8988T (cell line): Measurements from ENCODE around the gene CD28.
"Not testable (repeated sequence)": the region's sequence is repeated elsewhere in the genome, so short reads cannot be mapped to it uniquely, and the experiment has no call there.

Experiments
- DNase-seq: peaks from one replicate; pipeline ENCODE4 v3.0.0; 2011

Gene CD28

DNA sequence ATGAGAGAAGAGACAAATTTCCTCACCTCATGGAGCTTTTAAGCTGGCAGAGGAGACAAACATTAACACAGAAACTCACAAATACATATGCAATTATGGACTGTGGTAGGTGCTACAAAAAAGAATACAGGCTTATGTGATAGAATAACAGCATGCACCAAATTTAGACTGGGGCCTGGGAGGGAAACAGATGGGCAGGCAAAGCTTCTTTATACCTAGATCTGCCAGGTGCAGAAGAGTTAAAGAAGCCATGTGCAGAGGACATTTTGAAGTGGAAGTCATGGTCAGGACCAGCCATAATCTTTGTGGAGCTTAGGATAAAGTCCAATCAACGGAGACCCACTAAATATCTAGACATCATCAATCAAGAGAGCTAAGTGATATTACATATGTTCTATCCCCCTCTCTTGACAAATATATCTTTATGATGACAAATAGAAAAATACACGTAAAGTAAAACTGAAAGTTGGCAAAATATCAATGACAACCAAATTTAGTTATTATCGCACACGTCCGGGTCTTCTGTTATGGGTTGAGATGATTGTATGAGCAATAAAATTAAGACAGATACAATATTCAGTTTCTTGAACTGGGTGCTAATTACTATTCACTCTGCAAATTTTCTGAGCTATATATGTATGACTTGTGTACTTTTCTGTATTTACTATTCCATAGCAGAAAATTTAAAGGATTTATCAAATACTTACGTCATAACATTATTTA is 44.1 kb downstream of the CD28 start:
- DNase-seq = no peak

DNA sequence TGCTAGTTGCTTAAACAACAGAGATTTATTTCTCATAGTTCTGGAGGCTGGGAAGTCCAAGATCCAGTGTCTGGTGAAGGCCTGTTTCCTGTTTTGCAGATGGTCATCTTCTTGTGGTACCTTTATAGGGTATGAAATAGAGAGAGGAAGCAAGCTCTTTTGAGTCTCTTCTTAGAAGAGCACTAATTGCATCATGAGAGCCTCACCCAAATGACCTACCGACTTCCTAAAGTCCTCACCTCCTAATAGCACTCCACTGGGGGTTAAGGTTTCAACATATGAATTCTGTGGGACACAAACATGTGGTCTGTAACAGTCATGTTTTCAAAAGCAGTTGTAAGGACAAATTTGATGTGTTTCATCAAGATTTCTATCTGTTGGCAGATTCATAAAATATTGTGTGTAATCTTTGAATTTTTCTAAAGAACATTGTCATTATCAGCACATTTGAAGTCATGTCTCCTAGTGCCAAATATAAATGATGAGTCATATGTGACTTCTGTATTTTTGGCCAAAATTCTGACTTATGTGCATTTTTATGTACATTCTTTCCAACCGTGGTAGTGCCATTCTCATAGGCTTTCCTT is 45.3 kb downstream of the CD28 start:
- DNase-seq = no peak

DNA sequence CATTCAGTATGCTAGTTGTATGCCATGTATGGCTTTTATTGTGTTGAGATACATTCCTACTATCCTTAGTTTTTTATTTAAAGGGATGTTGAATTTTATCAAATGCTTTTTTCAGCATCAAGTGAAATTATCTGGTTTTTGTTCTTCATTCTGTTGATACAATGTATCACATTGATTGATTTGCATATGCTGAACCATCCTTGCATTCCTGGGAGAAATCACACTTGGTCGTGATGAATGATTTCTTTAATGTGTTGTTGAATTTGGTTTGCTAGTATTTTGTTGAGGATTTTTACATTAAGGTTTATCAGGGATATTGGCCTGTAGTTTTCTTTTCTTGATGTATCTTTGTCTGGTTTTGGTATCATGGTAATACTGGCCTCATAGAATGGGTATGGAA is 49.7 kb downstream of the CD28 start:
- DNase-seq = no peak

DNA sequence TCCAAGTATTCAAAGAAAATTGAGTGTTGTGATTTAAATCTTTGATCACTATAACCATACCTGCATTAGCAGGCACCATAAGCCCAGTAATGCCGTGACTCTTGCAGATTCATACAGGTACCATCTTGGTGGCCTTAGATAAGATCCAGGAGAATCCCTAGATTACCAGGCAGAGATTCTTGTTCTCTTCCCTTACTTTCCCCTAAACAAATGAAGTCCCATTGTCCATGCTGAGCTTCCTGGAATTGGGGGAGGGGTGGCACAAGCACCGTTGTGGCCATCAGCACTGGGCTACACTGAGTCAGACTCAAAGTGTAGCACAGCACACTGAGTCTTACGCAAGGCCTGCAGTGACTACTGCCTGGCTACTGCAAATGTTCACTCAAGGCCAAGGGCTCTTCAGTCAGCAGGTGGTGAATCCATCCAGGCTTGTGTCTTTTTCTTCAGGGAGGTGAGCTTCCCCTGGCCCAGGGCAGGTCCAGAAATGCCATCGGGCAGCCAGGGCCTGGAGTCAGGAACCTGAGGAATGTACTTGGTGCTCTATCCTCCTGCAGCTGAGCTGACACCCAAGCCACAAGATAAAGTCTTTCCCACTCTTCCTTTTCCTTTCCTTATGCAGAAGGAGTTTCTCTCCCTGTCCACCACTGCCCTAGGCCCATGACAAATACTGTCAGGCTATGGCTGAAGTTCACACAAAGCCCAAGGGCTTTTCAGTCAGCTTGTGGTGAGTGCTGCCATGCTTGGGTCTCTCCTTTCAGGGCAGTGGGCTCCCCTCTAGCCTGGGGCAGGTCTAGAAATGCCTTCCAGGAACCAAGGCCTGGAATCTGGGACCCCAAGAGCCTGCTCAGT is 52.6 kb downstream of the CD28 start:
- DNase-seq = no peak

DNA sequence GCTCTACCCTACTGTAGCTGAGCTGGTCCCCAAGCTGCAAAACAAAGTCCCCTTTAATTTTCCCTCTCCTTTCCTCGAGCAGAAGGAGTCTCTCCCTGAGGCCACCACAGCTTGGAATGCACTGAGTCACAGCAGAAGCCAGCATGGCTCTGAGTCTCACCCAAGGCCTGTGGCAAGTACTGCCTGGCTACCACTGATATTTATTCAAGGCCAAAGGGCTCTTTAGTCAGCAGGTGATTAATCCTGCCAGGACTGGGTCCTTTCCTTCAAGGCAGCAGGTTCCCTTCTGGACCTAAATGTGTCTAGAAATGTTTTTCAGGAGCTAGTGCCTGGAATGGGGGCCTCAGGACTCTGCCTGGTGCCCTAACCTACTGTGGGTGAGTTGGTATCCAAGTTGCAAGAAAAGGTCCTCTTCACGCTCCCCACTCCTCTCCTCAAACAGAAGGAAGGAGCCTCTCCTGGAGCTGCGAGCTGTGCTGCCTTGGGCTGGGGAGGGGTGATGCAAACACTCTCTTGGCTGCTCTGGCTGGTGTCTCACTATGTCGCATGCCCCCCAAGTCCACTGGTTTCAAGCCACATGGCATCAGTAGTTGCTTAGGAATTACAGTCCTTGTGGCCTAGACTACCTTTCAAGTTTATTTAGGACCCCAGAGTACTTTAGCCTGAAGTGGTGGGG is 53.4 kb downstream of the CD28 start:
- no peak for DNase-seq

DNA sequence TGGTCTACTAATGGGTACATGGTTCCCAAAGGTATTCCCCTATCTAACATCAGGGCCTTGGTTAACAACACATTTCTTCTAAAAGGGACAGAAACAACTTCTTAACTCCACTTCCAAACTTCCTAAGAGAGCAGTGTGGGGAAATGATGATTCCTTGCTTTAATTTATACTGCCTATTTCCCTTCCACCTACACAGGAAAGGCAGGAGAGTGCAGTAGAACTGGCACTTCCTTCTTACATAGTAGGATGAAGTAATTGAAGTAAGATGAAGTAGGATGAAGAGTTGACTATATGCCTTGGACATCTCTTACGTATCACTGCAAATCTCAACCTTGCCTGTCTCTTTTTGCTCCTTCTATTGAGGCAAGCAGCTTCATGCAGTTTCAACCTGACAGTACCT is 54.7 kb downstream of the CD28 start:
- no peak for DNase-seq

DNA sequence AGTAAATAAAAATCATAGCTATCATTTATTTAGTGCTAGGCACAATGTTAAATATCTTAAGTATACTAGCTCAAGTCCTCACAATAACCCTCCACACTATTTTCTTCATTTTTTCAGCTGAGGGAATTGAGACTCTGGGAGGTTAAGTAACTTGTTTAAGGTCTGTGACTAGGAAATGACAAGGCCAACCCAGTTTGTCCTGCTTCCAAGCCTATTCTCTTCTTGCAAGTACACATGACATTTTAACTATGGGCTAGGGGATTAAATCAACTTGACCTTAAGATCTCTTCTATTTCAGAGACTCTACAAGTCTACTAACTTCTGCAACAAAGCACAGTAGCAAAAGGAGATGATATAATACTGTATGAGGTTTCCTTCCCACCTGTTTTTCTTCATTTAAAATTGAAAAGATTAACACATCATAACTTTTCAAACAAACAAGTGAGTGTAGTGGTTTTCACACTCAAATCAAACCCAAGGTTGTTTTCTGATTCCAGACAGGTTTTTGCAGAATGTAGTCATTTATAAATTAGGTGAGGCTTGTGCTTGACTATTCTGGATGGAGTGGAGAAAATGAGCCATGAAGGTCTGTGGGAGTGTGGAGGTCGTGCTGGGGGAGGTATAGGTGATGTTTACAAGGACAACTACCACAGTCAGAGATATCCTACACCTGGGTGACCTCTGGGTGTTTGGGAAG is 57.0 kb downstream of the CD28 start:
- no peak for DNase-seq

DNA sequence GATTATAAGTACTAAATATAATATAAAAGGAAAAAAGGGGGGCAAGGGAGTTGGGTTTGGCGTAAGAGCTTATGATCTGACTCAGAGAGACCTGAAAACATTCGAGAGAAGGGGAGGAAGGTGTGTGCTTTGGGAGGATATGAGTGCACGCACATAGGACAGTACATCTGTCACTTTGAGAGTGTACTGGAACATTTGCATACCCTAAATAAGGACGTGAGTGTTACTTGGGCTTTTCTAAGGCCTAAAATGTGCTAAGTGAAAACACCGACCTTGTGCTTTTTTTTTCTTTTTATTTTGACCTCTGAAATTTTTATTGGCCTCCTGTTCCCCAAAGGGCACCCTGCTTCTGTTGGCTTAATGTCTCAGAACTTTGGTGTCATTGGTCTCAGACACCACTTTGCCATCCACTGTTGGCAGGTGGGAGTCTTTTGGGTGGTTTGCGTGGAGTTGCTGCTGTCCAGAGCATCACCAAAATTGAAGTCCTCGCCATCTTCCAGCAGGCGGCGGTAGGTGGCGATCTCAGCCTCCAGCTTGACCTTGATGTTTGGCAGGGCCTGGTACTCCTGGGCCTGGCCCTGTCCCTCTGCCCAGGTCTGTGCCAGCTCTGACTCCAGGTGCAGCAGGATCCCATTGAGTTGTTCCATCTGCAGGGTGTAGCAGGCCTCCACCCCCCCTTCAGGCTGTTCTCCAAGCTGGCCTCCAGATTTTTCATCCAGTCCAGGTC is 57.7 kb downstream of the CD28 start:
- no peak for DNase-seq

DNA sequence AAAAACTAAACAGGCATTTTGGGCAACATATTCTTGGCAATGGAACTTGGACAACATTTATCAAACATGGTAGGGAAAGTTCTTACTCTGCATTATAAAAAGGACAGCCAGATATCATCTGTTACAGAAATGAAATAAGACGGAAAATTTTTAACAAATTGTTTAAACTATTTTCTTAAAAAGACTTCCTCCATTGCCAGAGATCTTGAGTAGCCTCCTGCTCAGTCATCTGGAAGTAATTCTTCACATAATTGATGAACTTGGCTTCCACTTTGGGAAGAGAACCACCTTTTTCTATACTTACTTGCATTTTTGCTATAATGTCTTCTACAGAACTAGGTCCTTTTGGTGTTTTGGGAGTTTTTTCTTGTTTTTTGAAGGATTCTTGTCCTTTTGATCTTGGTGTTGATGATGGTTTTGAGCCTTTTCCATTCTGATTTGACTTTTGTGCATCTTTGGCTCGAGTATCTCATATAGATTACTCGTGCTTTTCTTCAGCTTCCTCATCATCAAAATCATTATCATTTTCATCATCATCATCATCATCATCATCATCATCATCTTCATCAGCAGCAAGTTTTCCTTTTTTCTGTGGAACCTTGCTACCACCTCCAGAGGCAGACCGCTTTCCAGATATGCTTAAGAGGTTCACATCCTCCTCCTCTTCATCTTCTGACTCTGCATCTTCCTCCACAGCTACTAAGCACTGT is 66.2 kb downstream of the CD28 start:
- no peak for DNase-seq

DNA sequence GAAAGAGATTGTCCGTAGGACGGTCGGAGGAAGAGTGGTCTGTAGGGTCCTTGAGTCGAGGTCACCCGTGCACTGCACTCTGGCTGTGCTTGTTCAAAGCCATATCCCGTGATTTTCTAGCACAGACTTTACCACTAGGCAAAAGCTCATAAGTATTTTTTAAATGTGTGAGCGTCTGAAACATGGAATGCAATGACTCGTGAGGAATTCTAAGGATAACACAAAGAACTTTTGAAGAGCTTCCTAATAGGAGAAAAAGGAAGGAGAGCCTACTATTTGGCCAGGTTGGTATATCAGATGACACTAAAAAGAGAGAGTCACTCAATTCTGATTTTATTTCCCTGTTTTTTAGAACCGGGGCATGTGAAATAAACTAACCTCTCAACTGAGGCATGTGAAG is 68.3 kb downstream of the CD28 start:
- DNase-seq = no peak

DNA sequence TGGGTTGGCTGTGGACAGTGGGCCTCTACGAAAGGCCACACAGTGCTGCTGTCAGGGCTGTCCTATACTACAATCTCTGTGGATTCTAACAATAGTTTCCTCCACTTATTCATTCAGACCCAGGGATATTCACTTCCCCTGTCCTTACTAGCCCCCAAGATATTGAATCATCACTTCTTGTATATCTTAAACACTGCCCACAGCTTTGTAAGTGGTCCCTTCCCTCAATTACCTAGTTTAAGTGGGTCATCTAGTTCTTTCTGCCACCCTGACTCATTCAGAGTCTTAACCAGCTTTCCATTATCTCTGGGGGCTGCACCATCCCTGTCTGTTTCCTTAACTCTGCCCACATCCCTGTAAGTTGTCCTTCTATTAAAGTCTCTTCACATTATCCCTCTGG is 69.2 kb downstream of the CD28 start:
- no peak for DNase-seq

DNA sequence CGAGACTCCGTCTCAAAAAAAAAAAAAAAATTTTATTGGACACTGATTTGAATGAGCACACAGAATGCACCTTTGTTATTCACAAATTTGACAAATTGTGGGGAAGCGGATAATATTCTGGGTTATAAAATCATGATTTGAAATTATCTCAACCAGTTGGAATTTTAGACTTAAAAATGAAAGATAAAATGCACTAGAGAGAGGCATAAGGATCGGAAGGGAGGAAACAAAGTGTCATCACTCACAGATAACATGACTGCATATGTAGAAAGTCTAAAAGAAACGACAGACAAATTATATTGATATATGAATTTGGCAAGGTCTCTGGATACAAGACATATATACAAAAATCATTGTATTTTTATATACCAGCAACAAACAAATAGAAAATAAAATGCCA is 70.6 kb downstream of the CD28 start:
- DNase-seq = no peak

DNA sequence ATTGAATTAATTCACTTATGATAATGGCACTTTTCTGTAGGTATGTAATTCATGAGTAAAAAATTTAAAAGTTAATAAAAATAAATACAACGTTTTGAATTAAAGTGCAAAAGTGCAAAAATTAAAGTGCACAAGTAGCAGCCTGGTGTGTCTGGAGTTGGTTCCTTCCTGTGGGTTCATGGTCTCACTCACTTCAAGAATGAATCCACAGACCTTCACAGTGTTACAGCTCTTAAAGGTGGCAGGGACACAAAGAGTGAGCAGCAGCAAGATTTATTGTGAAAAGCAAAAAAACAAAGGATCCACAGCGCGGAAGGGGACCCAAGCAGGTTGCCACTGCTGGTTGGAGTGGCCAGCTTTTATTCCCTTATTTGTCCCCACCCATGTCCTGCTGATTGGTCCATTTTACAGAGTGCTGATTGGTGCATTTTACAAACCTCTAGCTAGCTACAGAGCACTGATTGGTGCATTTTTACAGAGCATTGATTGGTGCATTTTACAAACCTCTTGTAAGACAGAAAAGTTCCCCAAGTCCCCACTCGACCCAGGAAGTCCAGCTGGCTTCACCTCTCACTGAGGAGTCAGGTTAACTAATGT is 73.1 kb downstream of the CD28 start:
- DNase-seq = not testable (repeated sequence)

DNA sequence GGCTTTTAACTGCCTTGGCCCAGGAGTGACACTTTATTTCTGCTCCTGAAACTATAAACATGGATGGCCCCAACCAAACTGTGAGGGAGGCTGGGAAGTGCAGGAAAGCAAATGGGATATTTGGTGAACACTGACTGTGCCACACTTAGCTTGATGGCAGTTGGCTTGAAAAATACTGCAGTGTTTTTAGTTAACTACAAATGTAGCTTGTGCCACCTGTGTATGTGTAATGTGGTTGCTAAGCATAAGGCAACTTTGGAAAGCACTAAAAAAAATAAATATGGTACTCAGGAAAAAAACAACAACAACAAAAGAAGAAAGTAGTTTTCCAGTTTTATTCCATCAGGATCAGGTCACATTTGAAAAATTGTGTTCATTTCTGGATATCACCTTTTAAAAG is 73.8 kb downstream of the CD28 start:
- DNase-seq = no peak

DNA sequence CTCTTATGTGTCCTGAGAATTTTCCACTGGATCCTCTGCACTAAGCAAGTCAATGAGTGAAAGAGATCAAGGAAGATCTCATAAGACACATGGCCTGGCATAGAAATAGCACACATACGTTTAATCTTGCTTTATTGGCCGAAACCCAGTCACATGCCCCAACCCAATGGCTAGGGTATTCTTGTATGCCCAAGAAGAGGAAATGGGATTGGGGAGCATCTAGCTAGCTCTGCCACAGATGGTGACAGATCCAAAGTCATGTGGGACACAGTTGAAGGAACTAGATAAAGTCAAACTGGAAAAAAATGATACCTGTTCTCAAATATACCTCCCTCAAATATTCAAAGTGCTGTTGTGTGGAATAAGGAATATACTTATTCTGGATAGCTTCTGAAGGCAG is 74.7 kb downstream of the CD28 start:
- DNase-seq = no peak

DNA sequence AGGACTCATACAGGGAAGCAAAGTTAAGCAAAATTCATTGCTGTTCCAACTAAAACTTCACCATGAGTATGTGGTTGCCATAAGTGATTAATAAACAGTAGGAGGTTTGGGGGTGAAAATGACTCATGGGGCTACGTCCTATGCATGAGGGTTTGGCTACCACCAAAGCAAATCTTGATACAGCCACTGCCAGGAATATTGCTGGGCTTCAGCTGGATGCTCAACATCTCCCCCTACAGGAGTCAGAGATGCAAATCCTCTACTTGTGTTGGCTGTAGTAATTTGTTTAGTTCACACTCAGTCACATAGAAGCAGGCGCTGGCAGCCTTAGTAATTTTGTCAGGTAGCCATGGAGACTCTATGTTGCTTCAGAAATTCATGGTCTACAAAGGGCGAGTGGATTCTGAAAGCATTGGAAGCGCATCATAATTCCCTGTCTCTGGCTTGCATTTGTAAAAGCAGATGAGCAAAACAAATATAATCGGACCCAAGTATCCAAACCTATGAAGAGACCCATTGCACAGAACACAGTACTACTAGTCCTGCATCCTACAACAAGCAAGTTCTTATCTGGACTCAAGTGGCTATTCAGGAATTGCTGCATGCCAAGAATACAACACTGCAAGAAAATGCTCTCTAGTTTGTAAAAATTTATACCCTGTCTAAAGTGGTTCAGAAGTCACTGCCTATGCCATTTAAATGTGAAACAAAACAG is 76.0 kb downstream of the CD28 start:
- peak; percentile 21 for DNase-seq

DNA sequence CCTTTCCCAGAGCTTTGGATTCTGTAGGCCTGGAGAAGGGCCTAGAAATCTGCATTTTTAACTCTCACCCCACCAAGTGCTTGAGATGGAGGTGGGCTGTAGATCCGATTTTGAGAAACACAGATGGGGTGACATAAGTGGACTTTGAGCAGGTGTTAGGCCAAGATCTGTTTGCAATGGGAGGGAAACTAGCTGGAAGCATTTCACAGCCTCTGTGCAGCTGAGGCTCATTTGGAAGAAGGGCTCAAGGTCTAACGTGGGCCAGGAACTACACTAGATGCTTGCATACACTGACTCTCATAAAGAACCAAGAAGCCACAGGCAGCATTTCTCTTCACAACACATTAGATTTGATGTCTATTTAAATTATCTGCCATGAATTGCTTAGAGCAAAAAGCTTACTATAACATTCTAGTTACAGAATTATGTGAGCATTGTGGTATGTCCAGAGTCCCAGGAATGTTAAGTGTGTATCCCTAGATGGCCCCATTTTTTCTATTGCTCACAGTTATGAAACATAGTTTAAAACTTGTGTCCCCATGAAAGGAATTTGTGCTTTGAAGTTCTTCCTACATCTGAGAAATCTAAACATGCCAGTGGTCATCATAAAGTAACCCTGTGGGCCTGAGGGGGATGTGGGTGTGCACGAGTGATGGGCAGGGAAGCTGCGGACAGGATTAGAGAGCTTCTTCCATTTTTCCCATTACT is 77.2 kb downstream of the CD28 start:
- DNase-seq = no peak

DNA sequence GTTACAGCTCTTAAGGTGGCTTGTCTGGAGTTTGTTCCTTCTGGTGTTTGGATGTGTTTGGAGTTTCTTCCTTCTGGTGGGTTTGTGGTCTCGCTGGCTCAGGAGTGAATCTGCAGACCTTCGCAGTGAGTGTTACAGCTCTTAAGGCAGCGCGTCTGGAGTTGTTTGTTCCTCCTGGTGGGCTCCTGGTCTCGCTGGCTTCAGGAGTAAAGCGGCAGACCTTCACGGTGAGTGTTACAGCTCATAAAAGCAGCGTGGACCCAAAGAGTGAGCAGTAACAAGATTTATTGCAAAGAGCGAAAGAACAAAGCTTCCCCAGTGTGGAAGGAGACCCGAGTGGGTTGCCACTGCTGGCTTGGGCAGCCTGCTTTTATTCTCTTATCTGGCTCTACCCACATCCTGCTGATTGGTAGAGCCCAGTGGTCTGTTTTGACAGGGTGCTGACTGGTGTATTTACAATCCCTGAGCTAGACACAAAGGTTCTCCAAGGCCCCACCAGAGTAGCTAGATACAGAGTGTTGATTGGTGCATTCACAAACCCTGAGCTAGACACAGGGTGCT is 78.4 kb downstream of the CD28 start:
- DNase-seq = not testable (repeated sequence)

DNA sequence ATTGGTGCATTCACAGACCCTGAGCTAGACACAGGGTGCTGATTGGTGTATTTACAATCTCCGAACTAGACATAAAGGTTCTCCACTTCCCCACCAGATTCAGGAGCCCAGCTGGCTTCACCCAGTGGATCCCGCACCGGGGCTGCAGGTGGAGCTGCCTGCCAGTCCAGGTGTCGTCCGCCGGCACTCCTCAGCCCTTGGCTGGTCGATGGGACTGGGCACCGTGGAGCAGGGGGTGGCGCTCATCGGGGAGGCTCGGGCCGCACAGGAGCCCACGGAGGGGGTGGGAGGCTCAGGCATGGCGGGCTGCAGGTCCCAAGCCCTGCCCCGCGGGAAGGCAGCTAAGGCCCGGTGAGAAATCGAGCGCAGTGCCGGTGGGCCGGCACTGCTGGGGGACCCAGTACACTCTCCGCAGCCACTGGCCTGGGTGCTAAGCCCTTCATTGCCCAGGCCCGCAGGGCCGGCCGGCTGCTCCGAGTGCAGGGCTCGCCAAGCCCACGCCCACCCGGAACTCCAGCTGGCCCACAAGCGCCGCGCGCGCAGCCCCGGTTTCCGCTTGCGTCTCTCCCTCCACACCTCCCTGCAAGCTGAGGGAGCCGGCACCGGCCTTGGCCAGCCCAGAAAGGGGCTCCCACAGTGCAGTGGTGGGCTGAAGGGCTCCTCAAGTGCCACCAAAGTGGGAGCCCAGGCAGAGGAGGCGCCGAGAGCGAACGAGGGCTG is 79.1 kb downstream of the CD28 start:
- not testable (repeated sequence) for DNase-seq
